Liver (tissue), 9 donors: ENCODE measurements around the gene SLC36A1. TPM values are rescaled to one million over a fixed set of nuclear protein-coding genes. Genes with fewer than 3 reads are reported as not detected.

Source experiments
- DNase-seq: peaks from one replicate; pipeline ENCODE4 v3.0.0-alpha.2; 2017; ENCODE audit warnings: low spot score
- H3K27ac ChIP-seq, 2 donors: one replicate each; pipeline ENCODE4 v1.7.0; 2013; ENCODE audit warnings: inconsistent platforms in 2 of 2, low read length in 2 of 2, control low read depth in 1 of 2, low read depth in 1 of 2, mild to moderate bottlenecking in 1 of 2
- H3K27me3 ChIP-seq, 4 donors: one replicate each; pipeline versions ENCODE4 v1.6.1 to v1.7.0; 2013; ENCODE audit warnings: low read length in 3 of 4, inconsistent platforms in 1 of 4, mild to moderate bottlenecking in 1 of 4, moderate library complexity in 1 of 4; ENCODE audit not compliant: control insufficient read depth in 4 of 4, insufficient read depth in 4 of 4
- H3K36me3 ChIP-seq, 4 donors: one replicate each; pipeline versions ENCODE4 v1.6.1 to v1.7.0; 2013; ENCODE audit warnings: low read length in 3 of 4, mild to moderate bottlenecking in 3 of 4, low read depth in 1 of 4, moderate library complexity in 1 of 4; ENCODE audit not compliant: control insufficient read depth in 4 of 4, insufficient read depth in 3 of 4
- H3K4me1 ChIP-seq, 4 donors: one replicate each; pipeline versions ENCODE4 v1.6.1 to v1.7.0; 2013; ENCODE audit warnings: low read length in 3 of 4, mild to moderate bottlenecking in 3 of 4, moderate library complexity in 1 of 4; ENCODE audit not compliant: control insufficient read depth in 4 of 4, insufficient read depth in 4 of 4
- H3K4me3 ChIP-seq, 3 donors: one replicate each; pipeline versions ENCODE4 v1.6.1 to v1.7.0; 2013; ENCODE audit warnings: low read length in 3 of 3, control low read depth in 1 of 3, low read depth in 1 of 3, mild to moderate bottlenecking in 1 of 3
- H3K9ac ChIP-seq, 2 donors: one replicate each; pipeline ENCODE4 v1.7.0; 2013; ENCODE audit warnings: low read length in 2 of 2, mild to moderate bottlenecking in 2 of 2, moderate library complexity in 2 of 2, control low read depth in 1 of 2, low read depth in 1 of 2
- H3K9me3 ChIP-seq, 4 donors: one replicate each; pipeline versions ENCODE4 v1.6.1 to v1.7.0; 2013; ENCODE audit warnings: low read length in 3 of 4; ENCODE audit not compliant: control insufficient read depth in 4 of 4
- EGR1 ChIP-seq, 2 donors: IDR thresholded peaks; 2 replicates each; pipeline ENCODE4 v1.6.1; 2016 to 2018; ENCODE audit warnings: antibody characterized with exemption in 2 of 2, low read depth in 2 of 2
- FOXA1 ChIP-seq: IDR thresholded peaks from 2 replicates; pipeline ENCODE4 v1.6.1; 2016; ENCODE audit warnings: antibody characterized with exemption
- FOXA2 ChIP-seq: IDR thresholded peaks from 2 replicates; pipeline ENCODE4 v1.6.1; 2016; ENCODE audit warnings: antibody characterized with exemption
- GABPA ChIP-seq, 2 donors: IDR thresholded peaks in 1 of 2; conservative IDR thresholded peaks in 1 of 2; 2 replicates each; pipeline ENCODE4 v1.6.1; 2016; ENCODE audit warnings: antibody characterized with exemption in 2 of 2, mild to moderate bottlenecking in 1 of 2, moderate library complexity in 1 of 2
- HNF4A ChIP-seq, 2 donors: conservative IDR thresholded peaks; 2 replicates each; pipeline ENCODE4 v1.6.1; 2016; ENCODE audit warnings: antibody characterized with exemption in 2 of 2, mild to moderate bottlenecking in 2 of 2
- HNF4G ChIP-seq: IDR thresholded peaks from 2 replicates; pipeline ENCODE4 v1.6.1; 2016; ENCODE audit warnings: antibody characterized with exemption
- JUND ChIP-seq, 2 donors: IDR thresholded peaks; 2 replicates each; pipeline ENCODE4 v1.6.1; 2016; ENCODE audit warnings: antibody characterized with exemption in 2 of 2
- MAX ChIP-seq: IDR thresholded peaks from 2 replicates; pipeline ENCODE4 v1.6.1; 2016; ENCODE audit warnings: antibody characterized with exemption
- NR2F2 ChIP-seq: IDR thresholded peaks from 2 replicates; pipeline ENCODE4 v1.6.1; 2016; ENCODE audit warnings: antibody characterized with exemption
- RAD21 ChIP-seq, 2 donors: IDR thresholded peaks; 2 replicates each; pipeline ENCODE4 v1.6.1; 2016; ENCODE audit warnings: antibody characterized with exemption in 2 of 2, mild to moderate bottlenecking in 2 of 2
- RXRA ChIP-seq, 2 donors: IDR thresholded peaks; 2 replicates each; pipeline ENCODE4 v1.6.1; 2017 to 2018; ENCODE audit warnings: antibody characterized with exemption in 2 of 2, mild to moderate bottlenecking in 1 of 2
- SP1 ChIP-seq: IDR thresholded peaks from 2 replicates; pipeline ENCODE4 v1.6.1; 2018; ENCODE audit warnings: antibody characterized with exemption, mild to moderate bottlenecking
- TAF1 ChIP-seq: conservative IDR thresholded peaks from 2 replicates; pipeline ENCODE4 v1.6.1; 2016; ENCODE audit warnings: antibody characterized with exemption, mild to moderate bottlenecking
- YY1 ChIP-seq: IDR thresholded peaks from 2 replicates; pipeline ENCODE4 v1.6.1; 2016; ENCODE audit warnings: antibody characterized with exemption, mild to moderate bottlenecking
- WGBS: extraction: QIAGEN DNeasy Blood & Tissue Kit; methylation state at CpG from one replicate; pipeline ENCODE4 v1.1.7; 2013; 5-methylcytosine and 5-hydroxymethylcytosine counted together
- polyA plus RNA-seq, 2 donors: library from polyadenylated mRNA; stranded (reverse) in 1 of 2; unstranded in 1 of 2; fragments of 200-250 nt in 1 of 2; fragments of >200 nt in 1 of 2; fragmentation: Nextera tagmentation in 1 of 2; extraction: Ambion mirVana in 1 of 2; gene quantifications; one replicate each; pipeline versions ENCODE4 v1.2.1 to v1.2.3, GENCODE V29; 2013 to 2015
- total RNA-seq, 2 donors: library from RNA; depleted of rRNA; stranded (reverse); fragments of >200 nt; gene quantifications; one replicate each; pipeline ENCODE4 v1.2.3, GENCODE V29; 2014
- TF ChIP-seq, protein P1 (sequence below): IDR thresholded peaks from 2 replicates; pipeline ENCODE4 v1.6.1; 2016; ENCODE audit warnings: antibody characterized with exemption
- TF ChIP-seq, protein P2 (sequence below): IDR thresholded peaks from 2 replicates; pipeline ENCODE4 v1.6.1; 2016; ENCODE audit warnings: antibody characterized with exemption, mild to moderate bottlenecking
- TF ChIP-seq, protein P3 (sequence below): IDR thresholded peaks from 2 replicates; pipeline ENCODE4 v1.6.1; 2016; ENCODE audit warnings: antibody characterized with exemption
- TF ChIP-seq, protein P4 (sequence below): fragments of 150-350 bp; IDR thresholded peaks from 2 replicates; pipeline ENCODE4 v1.5.1; 2017; ENCODE audit warnings: improper control_type of control experiment, low read depth, low read length; ENCODE audit not compliant: missing input control
- donor health status: healthy.
- donor health status: healthy.
- donor health status: healthy.
- donor health status: healthy.
- donor health status: healthy.

SLC36A1 gene
- total and polyA plus RNA-seq, 4 donors, result 1.6 to 18.8 (median 3.4) TPM

GRCh38 chr5:151522226-151522625 is 74.8 kb downstream of the SLC36A1 start:
- no peaks in the 10 kb centered on the region for H3K4me1 ChIP-seq
- no peak overlapping the region for H3K4me3 ChIP-seq
- TF ChIP-seq, protein P1, sequence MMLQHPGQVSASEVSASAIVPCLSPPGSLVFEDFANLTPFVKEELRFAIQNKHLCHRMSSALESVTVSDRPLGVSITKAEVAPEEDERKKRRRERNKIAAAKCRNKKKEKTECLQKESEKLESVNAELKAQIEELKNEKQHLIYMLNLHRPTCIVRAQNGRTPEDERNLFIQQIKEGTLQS, result no peak
- TF ChIP-seq SP1 (no peak), FOXA1 (no peak), NR2F2 (no peak), GABPA (IDR thresholded peaks at IDR 0.05 in 1 of 2, conservative IDR thresholded peaks at IDR 0.05 in 1 of 2) (no peak), HNF4A (conservative IDR thresholded peaks at IDR 0.05) (no peak), RXRA (IDR thresholded peaks at IDR 0.05) (no peak), HNF4G (no peak), TAF1 (no peak), RAD21 (IDR thresholded peaks at IDR 0.05) (no peak), FOXA2 (no peak), EGR1 (IDR thresholded peaks at IDR 0.05; ENCODE audit: low read depth in 2 of 2) (no peak), MAX (no peak), YY1 (no peak), JUND (IDR thresholded peaks at IDR 0.05) (no peak)
- TF ChIP-seq, protein P2, sequence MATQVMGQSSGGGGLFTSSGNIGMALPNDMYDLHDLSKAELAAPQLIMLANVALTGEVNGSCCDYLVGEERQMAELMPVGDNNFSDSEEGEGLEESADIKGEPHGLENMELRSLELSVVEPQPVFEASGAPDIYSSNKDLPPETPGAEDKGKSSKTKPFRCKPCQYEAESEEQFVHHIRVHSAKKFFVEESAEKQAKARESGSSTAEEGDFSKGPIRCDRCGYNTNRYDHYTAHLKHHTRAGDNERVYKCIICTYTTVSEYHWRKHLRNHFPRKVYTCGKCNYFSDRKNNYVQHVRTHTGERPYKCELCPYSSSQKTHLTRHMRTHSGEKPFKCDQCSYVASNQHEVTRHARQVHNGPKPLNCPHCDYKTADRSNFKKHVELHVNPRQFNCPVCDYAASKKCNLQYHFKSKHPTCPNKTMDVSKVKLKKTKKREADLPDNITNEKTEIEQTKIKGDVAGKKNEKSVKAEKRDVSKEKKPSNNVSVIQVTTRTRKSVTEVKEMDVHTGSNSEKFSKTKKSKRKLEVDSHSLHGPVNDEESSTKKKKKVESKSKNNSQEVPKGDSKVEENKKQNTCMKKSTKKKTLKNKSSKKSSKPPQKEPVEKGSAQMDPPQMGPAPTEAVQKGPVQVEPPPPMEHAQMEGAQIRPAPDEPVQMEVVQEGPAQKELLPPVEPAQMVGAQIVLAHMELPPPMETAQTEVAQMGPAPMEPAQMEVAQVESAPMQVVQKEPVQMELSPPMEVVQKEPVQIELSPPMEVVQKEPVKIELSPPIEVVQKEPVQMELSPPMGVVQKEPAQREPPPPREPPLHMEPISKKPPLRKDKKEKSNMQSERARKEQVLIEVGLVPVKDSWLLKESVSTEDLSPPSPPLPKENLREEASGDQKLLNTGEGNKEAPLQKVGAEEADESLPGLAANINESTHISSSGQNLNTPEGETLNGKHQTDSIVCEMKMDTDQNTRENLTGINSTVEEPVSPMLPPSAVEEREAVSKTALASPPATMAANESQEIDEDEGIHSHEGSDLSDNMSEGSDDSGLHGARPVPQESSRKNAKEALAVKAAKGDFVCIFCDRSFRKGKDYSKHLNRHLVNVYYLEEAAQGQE, result no peak
- TF ChIP-seq, protein P3, sequence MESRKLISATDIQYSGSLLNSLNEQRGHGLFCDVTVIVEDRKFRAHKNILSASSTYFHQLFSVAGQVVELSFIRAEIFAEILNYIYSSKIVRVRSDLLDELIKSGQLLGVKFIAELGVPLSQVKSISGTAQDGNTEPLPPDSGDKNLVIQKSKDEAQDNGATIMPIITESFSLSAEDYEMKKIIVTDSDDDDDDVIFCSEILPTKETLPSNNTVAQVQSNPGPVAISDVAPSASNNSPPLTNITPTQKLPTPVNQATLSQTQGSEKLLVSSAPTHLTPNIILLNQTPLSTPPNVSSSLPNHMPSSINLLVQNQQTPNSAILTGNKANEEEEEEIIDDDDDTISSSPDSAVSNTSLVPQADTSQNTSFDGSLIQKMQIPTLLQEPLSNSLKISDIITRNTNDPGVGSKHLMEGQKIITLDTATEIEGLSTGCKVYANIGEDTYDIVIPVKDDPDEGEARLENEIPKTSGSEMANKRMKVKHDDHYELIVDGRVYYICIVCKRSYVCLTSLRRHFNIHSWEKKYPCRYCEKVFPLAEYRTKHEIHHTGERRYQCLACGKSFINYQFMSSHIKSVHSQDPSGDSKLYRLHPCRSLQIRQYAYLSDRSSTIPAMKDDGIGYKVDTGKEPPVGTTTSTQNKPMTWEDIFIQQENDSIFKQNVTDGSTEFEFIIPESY, result no peak
- TF ChIP-seq, protein P4, sequence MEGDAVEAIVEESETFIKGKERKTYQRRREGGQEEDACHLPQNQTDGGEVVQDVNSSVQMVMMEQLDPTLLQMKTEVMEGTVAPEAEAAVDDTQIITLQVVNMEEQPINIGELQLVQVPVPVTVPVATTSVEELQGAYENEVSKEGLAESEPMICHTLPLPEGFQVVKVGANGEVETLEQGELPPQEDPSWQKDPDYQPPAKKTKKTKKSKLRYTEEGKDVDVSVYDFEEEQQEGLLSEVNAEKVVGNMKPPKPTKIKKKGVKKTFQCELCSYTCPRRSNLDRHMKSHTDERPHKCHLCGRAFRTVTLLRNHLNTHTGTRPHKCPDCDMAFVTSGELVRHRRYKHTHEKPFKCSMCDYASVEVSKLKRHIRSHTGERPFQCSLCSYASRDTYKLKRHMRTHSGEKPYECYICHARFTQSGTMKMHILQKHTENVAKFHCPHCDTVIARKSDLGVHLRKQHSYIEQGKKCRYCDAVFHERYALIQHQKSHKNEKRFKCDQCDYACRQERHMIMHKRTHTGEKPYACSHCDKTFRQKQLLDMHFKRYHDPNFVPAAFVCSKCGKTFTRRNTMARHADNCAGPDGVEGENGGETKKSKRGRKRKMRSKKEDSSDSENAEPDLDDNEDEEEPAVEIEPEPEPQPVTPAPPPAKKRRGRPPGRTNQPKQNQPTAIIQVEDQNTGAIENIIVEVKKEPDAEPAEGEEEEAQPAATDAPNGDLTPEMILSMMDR, result no peak
- H3K9me3 ChIP-seq, result no peaks in the 10 kb centered on the region
- no peak for DNase-seq
- no peaks in the 10 kb centered on the region for H3K36me3 ChIP-seq
- H3K27me3 ChIP-seq, result no peaks in the 10 kb centered on the region
- no peak overlapping the region for H3K27ac ChIP-seq
- 82% methylated on average over 5 of the region's 5 CpGs for WGBS
- no peak overlapping the region for H3K9ac ChIP-seq
